ENCODE data around the gene CCL16.

GRCh38 chr17:35936063-35936462 lies 45.2 kb downstream of the CCL16 start:
- TF ChIP-seq ZNF274 (IDR thresholded peaks at IDR 0.05; ENCODE audit: low read depth, low read length) (no peak), YY1 (IDR thresholded peaks at IDR 0.05; ENCODE audit: insufficient read depth, insufficient read length) (no peak), SUZ12 (IDR thresholded peaks at IDR 0.05; ENCODE audit: extremely low read depth, insufficient read depth, insufficient read length) (no peak)
